OCI-LY7 (cell line): ENCODE results near the gene G3BP2. TPM values are rescaled to one million over a fixed set of nuclear protein-coding genes. Genes with fewer than 3 reads are reported as not detected.

ENCODE experiments used
- BruUV-seq: library from RNA; stranded (reverse); fragments of 400-500 nt; replicated peaks from 2 replicates; lab custom pipeline; 2021; lab: Mats Ljungman, UMichigan
- CTCF ChIA-PET: fragments of 300-600 bp; sonication (Branson Sonifier 250); formaldehyde crosslinking; loops from one replicate; lab custom pipeline; 2022; ENCODE audit warnings: antibody characterized with exemption; ENCODE audit not compliant: unreplicated experiment; lab: Charles Lee
- POLR2A ChIA-PET: fragments of 300-600 bp; sonication (Branson Sonifier 250); formaldehyde crosslinking; loops from one replicate; lab custom pipeline; 2022; ENCODE audit warnings: antibody characterized with exemption; lab: Charles Lee
- DNase-seq: peaks from one replicate; pipeline ENCODE4 v3.0.0-alpha.2; 2015; ENCODE audit warnings: low spot score
- H2AFZ ChIP-seq: fragments of 200-600 bp; sonication (generic), shearing (Covaris generic); 2 replicates; pipeline ENCODE4 v1.6.1; 2014; ENCODE audit warnings: mild to moderate bottlenecking, antibody characterized with exemption, low read length, moderate library complexity
- H3K27ac ChIP-seq: fragments of 200-600 bp; sonication (generic); 2 replicates; pipeline ENCODE4 v1.5.1; 2014; ENCODE audit warnings: mixed run types, low read depth, mild to moderate bottlenecking, moderate library complexity, low read length, inconsistent platforms; ENCODE audit not compliant: poor library complexity, severe bottlenecking
- H3K36me3 ChIP-seq: fragments of 200-600 bp; sonication (generic); 2 replicates; pipeline ENCODE4 v1.6.1; 2014; ENCODE audit warnings: mild to moderate bottlenecking, antibody characterized with exemption, low read length, moderate library complexity, mixed read lengths; ENCODE audit not compliant: insufficient read depth
- H3K4me1 ChIP-seq: fragments of 200-600 bp; sonication (generic); 2 replicates; pipeline ENCODE4 v1.5.1; 2014; ENCODE audit warnings: mild to moderate bottlenecking, low read length; ENCODE audit not compliant: insufficient read depth, poor library complexity, severe bottlenecking
- H3K4me2 ChIP-seq: fragments of 200-600 bp; sonication (generic); 2 replicates; pipeline ENCODE4 v1.6.1; 2014; ENCODE audit warnings: mild to moderate bottlenecking, low read length
- H3K4me3 ChIP-seq: fragments of 200-600 bp; sonication (generic); 2 replicates; pipeline ENCODE4 v1.5.1; 2014; ENCODE audit warnings: mild to moderate bottlenecking, low read depth, low read length; ENCODE audit not compliant: poor library complexity, severe bottlenecking
- H3K79me2 ChIP-seq: fragments of 200-600 bp; sonication (generic); 2 replicates; pipeline ENCODE4 v1.6.1; 2016; ENCODE audit warnings: low read depth, mild to moderate bottlenecking, low read length, moderate library complexity, mixed read lengths; ENCODE audit not compliant: insufficient read depth
- H3K9me2 ChIP-seq: fragments of 200-600 bp; sonication (generic); 2 replicates; pipeline ENCODE4 v1.6.1; 2016; ENCODE audit warnings: mild to moderate bottlenecking, low read length, mixed read lengths; ENCODE audit not compliant: insufficient read depth
- H3K9me3 ChIP-seq: fragments of 200-600 bp; sonication (generic); 2 replicates; pipeline ENCODE4 v1.6.1; 2014; ENCODE audit warnings: mild to moderate bottlenecking, mixed run types, low read length, mixed read lengths
- H4K20me1 ChIP-seq: fragments of 200-600 bp; sonication (generic); 2 replicates; pipeline ENCODE4 v1.6.1; 2014; ENCODE audit warnings: mild to moderate bottlenecking, antibody characterized with exemption, low read length, moderate library complexity, mixed read lengths; ENCODE audit not compliant: insufficient read depth
- EZH2phosphoT487 ChIP-seq: fragments of 200-600 bp; sonication (generic); IDR thresholded peaks from 2 replicates; pipeline ENCODE4 v1.6.1; 2018; ENCODE audit warnings: low read depth, borderline replicate concordance, mild to moderate bottlenecking, mixed run types, antibody characterized with exemption, low read length, moderate library complexity, mixed read lengths
- intact Hi-C: fragments of 100-400 bp; cut with micrococcal nuclease; formaldehyde crosslinking; loops from one replicate; pipeline ENCODE4 v1.10.0; 2022; ENCODE audit not compliant: unreplicated experiment
- total RNA-seq, 2 experiments: library from RNA; depleted of rRNA in 1 of 2; stranded (reverse); fragments of >200 nt in 1 of 2; shearing (Covaris generic) in 1 of 2; gene quantifications; 2 replicates each; pipeline ENCODE4 v1.2.3, GENCODE V29; 2014 to 2022
- TF ChIP-seq, protein P1 (sequence below): fragments of 200-600 bp; sonication (generic); conservative IDR thresholded peaks from 2 replicates; pipeline ENCODE4 v1.5.1; 2014; ENCODE audit warnings: mild to moderate bottlenecking, antibody characterized with exemption, low read length, moderate library complexity, mixed read lengths

G3BP2 gene
- total RNA-seq, 2 experiments from 2014 or later, result 56.7 to 147 TPM

DNA sequence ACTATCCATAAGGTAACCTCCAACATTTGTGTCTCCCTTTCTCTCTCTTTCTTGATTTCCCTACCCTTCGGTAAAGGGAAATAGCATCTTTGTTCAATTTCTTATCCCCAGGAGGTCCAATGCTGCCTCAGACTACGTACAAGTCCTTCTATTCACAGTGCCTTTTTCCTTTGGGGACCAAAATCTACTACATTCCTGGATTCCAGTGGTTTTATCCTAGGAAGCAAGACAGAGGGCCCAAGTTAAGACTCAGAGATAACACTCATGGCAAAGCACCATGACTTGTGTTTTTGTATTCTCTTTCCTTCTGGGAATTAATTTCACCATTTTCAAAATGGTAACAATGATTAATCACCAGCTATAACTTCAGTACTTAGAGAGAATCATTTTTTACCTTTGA, 10.6 kb downstream of the G3BP2 start:
- Histone ChIP-seq H3K9me2 (no peaks in the 10 kb centered on the region), H3K4me3 (no peak overlapping the region), H2AFZ (no peak overlapping the region), H3K79me2 (peaks cover 98% of the 10 kb centered on the region), H3K27ac (no peak overlapping the region), H3K9me3 (no peaks in the 10 kb centered on the region), H3K4me2 (no peak overlapping the region), H3K4me1 (peaks cover 11% of the 10 kb centered on the region), H4K20me1 (peaks cover 69% of the 10 kb centered on the region), H3K36me3 (peaks cover 87% of the 10 kb centered on the region)
- BruUV-seq, result no TSS peak
- no peak for TF ChIP-seq EZH2phosphoT487
- TF ChIP-seq, protein P1, sequence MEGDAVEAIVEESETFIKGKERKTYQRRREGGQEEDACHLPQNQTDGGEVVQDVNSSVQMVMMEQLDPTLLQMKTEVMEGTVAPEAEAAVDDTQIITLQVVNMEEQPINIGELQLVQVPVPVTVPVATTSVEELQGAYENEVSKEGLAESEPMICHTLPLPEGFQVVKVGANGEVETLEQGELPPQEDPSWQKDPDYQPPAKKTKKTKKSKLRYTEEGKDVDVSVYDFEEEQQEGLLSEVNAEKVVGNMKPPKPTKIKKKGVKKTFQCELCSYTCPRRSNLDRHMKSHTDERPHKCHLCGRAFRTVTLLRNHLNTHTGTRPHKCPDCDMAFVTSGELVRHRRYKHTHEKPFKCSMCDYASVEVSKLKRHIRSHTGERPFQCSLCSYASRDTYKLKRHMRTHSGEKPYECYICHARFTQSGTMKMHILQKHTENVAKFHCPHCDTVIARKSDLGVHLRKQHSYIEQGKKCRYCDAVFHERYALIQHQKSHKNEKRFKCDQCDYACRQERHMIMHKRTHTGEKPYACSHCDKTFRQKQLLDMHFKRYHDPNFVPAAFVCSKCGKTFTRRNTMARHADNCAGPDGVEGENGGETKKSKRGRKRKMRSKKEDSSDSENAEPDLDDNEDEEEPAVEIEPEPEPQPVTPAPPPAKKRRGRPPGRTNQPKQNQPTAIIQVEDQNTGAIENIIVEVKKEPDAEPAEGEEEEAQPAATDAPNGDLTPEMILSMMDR, result no peak
- intact Hi-C loops, result no loop called here
- ChIA-PET POLR2A (no interaction called here), CTCF (no interaction called here)
- no peak for DNase-seq

DNA sequence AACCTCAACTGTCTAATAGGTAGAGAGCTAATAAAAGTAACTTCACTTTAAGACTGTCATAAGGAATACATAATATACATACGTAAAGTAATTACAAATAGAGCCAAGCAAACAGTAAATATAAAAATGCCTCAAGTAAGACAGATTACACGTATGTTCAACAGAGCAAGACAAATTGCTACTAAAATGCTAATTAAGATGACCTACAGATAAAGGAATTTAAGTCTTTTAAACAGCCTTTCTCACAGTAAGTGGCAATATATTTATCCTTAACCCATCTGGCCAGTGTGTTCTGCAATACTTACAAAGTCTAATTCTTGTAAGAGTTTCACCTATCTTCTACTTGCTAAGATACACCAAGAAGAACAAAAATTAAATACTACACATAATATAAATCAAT, 12.7 kb downstream of the G3BP2 start:
- CTCF ChIA-PET, result no interaction called here
- Histone ChIP-seq H3K9me2 (no peaks in the 10 kb centered on the region), H2AFZ (no peak overlapping the region), H3K4me2 (no peak overlapping the region), H3K4me3 (no peak overlapping the region), H3K79me2 (peaks cover 92% of the 10 kb centered on the region), H3K36me3 (peaks cover 94% of the 10 kb centered on the region), H3K4me1 (peaks cover 15% of the 10 kb centered on the region), H4K20me1 (peaks cover 48% of the 10 kb centered on the region), H3K27ac (no peak overlapping the region), H3K9me3 (no peaks in the 10 kb centered on the region)
- intact Hi-C loops, result no loop called here
- TF ChIP-seq EZH2phosphoT487, result no peak
- TF ChIP-seq, protein P1, result no peak
- POLR2A ChIA-PET, result interaction anchor here (2.7 kb wide), 1 partner anchor 14 kb away, joined by 12 read pairs; no protein-coding TSS in a partner anchor
- BruUV-seq, result no TSS peak
- no peak for DNase-seq

DNA sequence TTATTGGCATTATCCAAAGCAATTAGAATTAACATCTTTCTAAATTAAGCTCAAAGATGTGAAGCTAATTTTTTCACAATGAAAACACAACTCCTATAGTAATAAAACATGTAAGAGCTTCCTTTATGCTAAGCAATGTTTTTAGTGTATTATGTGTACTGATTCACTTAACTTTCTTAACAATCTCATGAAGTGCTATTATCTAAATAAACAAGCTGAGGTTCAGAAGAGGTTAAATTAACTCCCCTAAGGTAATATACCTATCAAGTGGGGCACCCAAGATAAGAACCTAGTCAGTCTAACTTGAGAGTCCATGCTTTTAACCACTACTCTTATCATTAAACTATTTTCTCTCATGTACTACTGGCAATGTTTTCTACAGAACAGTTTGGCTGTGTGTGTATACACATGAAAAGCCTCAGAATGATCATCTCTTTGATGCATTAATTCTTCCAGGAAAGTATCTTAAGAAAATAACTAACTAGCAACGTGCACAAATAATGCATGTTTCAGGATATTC, 13.6 kb downstream of the G3BP2 start:
- no peak overlapping the region for H2AFZ ChIP-seq
- intact Hi-C loops, result loop anchor here (10.0 kb wide), 1 partner anchor 155 kb away; no protein-coding TSS in a partner anchor
- H3K4me2 ChIP-seq, result no peak overlapping the region
- TF ChIP-seq, protein P1, result no peak
- no peak for TF ChIP-seq EZH2phosphoT487
- H3K4me1 ChIP-seq, result peaks cover 16% of the 10 kb centered on the region
- BruUV-seq, result no TSS peak
- DNase-seq, result no peak
- H3K36me3 ChIP-seq, result peaks cover 94% of the 10 kb centered on the region
- peaks cover 85% of the 10 kb centered on the region for H3K79me2 ChIP-seq
- no peaks in the 10 kb centered on the region for H3K9me2 ChIP-seq
- POLR2A ChIA-PET, result interaction anchor here (0.6 to 2.7 kb wide), 3 partner anchors 10 to 27 kb away, joined by 3 to 12 read pairs (median 4); no protein-coding TSS in a partner anchor
- peaks cover 39% of the 10 kb centered on the region for H4K20me1 ChIP-seq
- no peaks in the 10 kb centered on the region for H3K9me3 ChIP-seq
- CTCF ChIA-PET, result no interaction called here
- H3K27ac ChIP-seq, result no peak overlapping the region
- H3K4me3 ChIP-seq, result no peak overlapping the region
